HEK293 (cell line): ENCODE data around the gene DNAJC30.

Experiments
- ATF2 ChIP-seq: fragments of 450-650 bp; formaldehyde crosslinking; IDR thresholded peaks from 2 replicates; pipeline ENCODE4 v1.5.1; 2016; ENCODE audit warnings: missing biosample characterization, missing genetic modification characterization, low read depth
- FEZF1 ChIP-seq: fragments of 450-650 bp; formaldehyde crosslinking; IDR thresholded peaks from 2 replicates; pipeline ENCODE4 v1.5.1; 2016; ENCODE audit warnings: missing biosample characterization, missing genetic modification characterization
- MZF1 ChIP-seq: fragments of 450-650 bp; formaldehyde crosslinking; IDR thresholded peaks from 2 replicates; pipeline ENCODE4 v1.5.1; 2017; ENCODE audit warnings: missing biosample characterization, missing genetic modification characterization, borderline replicate concordance
- PATZ1 ChIP-seq: fragments of 450-650 bp; formaldehyde crosslinking; IDR thresholded peaks from 2 replicates; pipeline ENCODE4 v1.5.1; 2016; ENCODE audit warnings: missing biosample characterization, missing genetic modification characterization
- PRDM4 ChIP-seq: fragments of 450-650 bp; formaldehyde crosslinking; IDR thresholded peaks from 2 replicates; pipeline ENCODE4 v1.5.1; 2017; ENCODE audit warnings: missing biosample characterization, missing genetic modification characterization
- ZBTB20 ChIP-seq: fragments of 450-650 bp; formaldehyde crosslinking; IDR thresholded peaks from 2 replicates; pipeline ENCODE4 v1.5.1; 2016; ENCODE audit warnings: missing biosample characterization, missing genetic modification characterization
- ZBTB8A ChIP-seq: fragments of 450-650 bp; formaldehyde crosslinking; IDR thresholded peaks from 2 replicates; pipeline ENCODE4 v1.5.1; 2016; ENCODE audit warnings: missing biosample characterization, missing genetic modification characterization
- ZFP69B ChIP-seq: fragments of 450-650 bp; formaldehyde crosslinking; IDR thresholded peaks from 2 replicates; pipeline ENCODE4 v1.5.1; 2016; ENCODE audit warnings: missing biosample characterization, missing genetic modification characterization
- ZNF2 ChIP-seq: fragments of 450-650 bp; formaldehyde crosslinking; IDR thresholded peaks from 2 replicates; pipeline ENCODE4 v1.5.1; 2016; ENCODE audit warnings: missing biosample characterization, missing genetic modification characterization
- ZNF23 ChIP-seq: fragments of 450-650 bp; formaldehyde crosslinking; IDR thresholded peaks from 2 replicates; pipeline ENCODE4 v1.5.1; 2016; ENCODE audit warnings: missing biosample characterization, missing genetic modification characterization, borderline replicate concordance
- ZNF24 ChIP-seq: fragments of 450-650 bp; formaldehyde crosslinking; IDR thresholded peaks from 2 replicates; pipeline ENCODE4 v1.5.1; 2016; ENCODE audit warnings: missing biosample characterization, missing genetic modification characterization
- ZNF274 ChIP-seq, 2 experiments: fragments of 200-500 bp in 1 of 2; fragments of 450-650 bp in 1 of 2; sonication (Bioruptor generic) in 1 of 2; formaldehyde crosslinking in 1 of 2; IDR thresholded peaks; 2 replicates each; pipeline versions ENCODE4 v1.5.1 to v1.6.1; 2014 to 2016; ENCODE audit warnings: borderline replicate concordance in 1 of 2, inconsistent platforms in 1 of 2, low read length in 1 of 2, missing biosample characterization in 1 of 2, missing genetic modification characterization in 1 of 2
- ZNF280C ChIP-seq: fragments of 450-650 bp; formaldehyde crosslinking; IDR thresholded peaks from 2 replicates; pipeline ENCODE4 v1.5.1; 2016; ENCODE audit warnings: missing biosample characterization, missing genetic modification characterization
- ZNF391 ChIP-seq: fragments of 450-650 bp; formaldehyde crosslinking; IDR thresholded peaks from 2 replicates; pipeline ENCODE4 v1.5.1; 2016; ENCODE audit warnings: low read depth, missing biosample characterization, missing genetic modification characterization, borderline replicate concordance
- ZNF426 ChIP-seq: fragments of 450-650 bp; formaldehyde crosslinking; IDR thresholded peaks from 2 replicates; pipeline ENCODE4 v1.5.1; 2017; ENCODE audit warnings: missing biosample characterization, missing genetic modification characterization, mild to moderate bottlenecking, inconsistent platforms, moderate library complexity
- ZNF501 ChIP-seq: fragments of 450-650 bp; formaldehyde crosslinking; IDR thresholded peaks from 2 replicates; pipeline ENCODE4 v1.5.1; 2016; ENCODE audit warnings: missing biosample characterization, missing genetic modification characterization
- ZNF510 ChIP-seq: fragments of 450-650 bp; formaldehyde crosslinking; IDR thresholded peaks from 2 replicates; pipeline ENCODE4 v1.5.1; 2018; ENCODE audit warnings: mild to moderate bottlenecking, missing genetic modification characterization, missing biosample characterization; ENCODE audit not compliant: insufficient replicate concordance
- ZNF518A ChIP-seq: fragments of 450-650 bp; formaldehyde crosslinking; conservative IDR thresholded peaks from 2 replicates; pipeline ENCODE4 v1.5.1; 2016; ENCODE audit warnings: low read depth, missing biosample characterization, missing genetic modification characterization
- ZNF600 ChIP-seq: fragments of 450-650 bp; formaldehyde crosslinking; IDR thresholded peaks from 2 replicates; pipeline ENCODE4 v1.5.1; 2016; ENCODE audit warnings: missing biosample characterization, missing genetic modification characterization
- ZNF660 ChIP-seq: fragments of 450-650 bp; IDR thresholded peaks from 2 replicates; pipeline ENCODE4 v1.5.1; 2018; ENCODE audit warnings: missing biosample characterization, mild to moderate bottlenecking, missing genetic modification characterization
- ZNF707 ChIP-seq: fragments of 450-650 bp; formaldehyde crosslinking; IDR thresholded peaks from 2 replicates; pipeline ENCODE4 v1.5.1; 2016; ENCODE audit warnings: missing biosample characterization, missing genetic modification characterization
- ZNF747 ChIP-seq: fragments of 450-650 bp; formaldehyde crosslinking; IDR thresholded peaks from 2 replicates; pipeline ENCODE4 v1.5.1; 2016; ENCODE audit warnings: missing biosample characterization, missing genetic modification characterization
- ZNF768 ChIP-seq: fragments of 450-650 bp; formaldehyde crosslinking; IDR thresholded peaks from 2 replicates; pipeline ENCODE4 v1.5.1; 2018; ENCODE audit warnings: missing biosample characterization, mild to moderate bottlenecking, missing genetic modification characterization
- ZSCAN16 ChIP-seq: fragments of 450-650 bp; formaldehyde crosslinking; IDR thresholded peaks from 2 replicates; pipeline ENCODE4 v1.5.1; 2016; ENCODE audit warnings: missing biosample characterization, missing genetic modification characterization

The DNAJC30 gene

GRCh38 chr7:73715648-73716317 lies 32.5 kb upstream of the DNAJC30 start (continued):
- TF ChIP-seq PRDM4 (tag by site-specific recombination) (0 out of 2 replicates have a peak, but pooled peaks have one; percentile 11), ZNF768 (peak; percentile 29; the same call in 1 of the 2 replicates), MZF1 (tag by site-specific recombination) (no peak), ZNF24 (peak; percentile 87), ZNF23 (tag by site-specific recombination) (no peak), ZNF518A (tag by site-specific recombination) (peak; percentile 21; the same call in 1 of the 2 replicates), ZNF280C (tag by site-specific recombination) (no peak), ZNF510 (tag by site-specific recombination) (no peak), ZNF426 (no peak), ZNF660 (peak; percentile 81), ZNF274 (IDR thresholded peaks at IDR 0.05; ENCODE audit: low read length) (no peak), ZNF274 (tag by site-specific recombination; IDR thresholded peaks at IDR 0.05; ENCODE audit: borderline replicate concordance) (no peak), ZNF747 (tag by site-specific recombination) (no peak), ZFP69B (tag by site-specific recombination) (0 out of 2 replicates have a peak, but pooled peaks have one; percentile 26), ZNF707 (tag by site-specific recombination) (no peak), ZNF600 (tag by site-specific recombination) (peak; percentile 93), ATF2 (tag by site-specific recombination) (no peak), ZNF501 (tag by site-specific recombination) (0 out of 2 replicates have a peak, but pooled peaks have one; percentile 26), FEZF1 (peak; percentile 59; the same call in 1 of the 2 replicates), ZSCAN16 (peak; percentile 77; the same call in 1 of the 2 replicates), ZNF391 (tag by site-specific recombination) (no peak), ZNF2 (tag by site-specific recombination) (no peak; the same call in 1 of the 2 replicates), ZBTB20 (tag by site-specific recombination) (peak; percentile 60; the same call in 1 of the 2 replicates), PATZ1 (tag by site-specific recombination) (peak; percentile 83), ZBTB8A (peak; percentile 38)
